Limb (tissue), 2 donors: ENCODE results near the gene KRTAP2-3.
"Not testable (repeated sequence)": the region's sequence is repeated elsewhere in the genome, so short reads cannot be mapped to it uniquely, and the experiment has no call there.

ENCODE experiments used
- DNase-seq, 2 donors: peaks; one replicate each; pipeline ENCODE4 v3.0.0-alpha.2; 2016; ENCODE audit errors: extremely low spot score in 2 of 2

The KRTAP2-3 gene, protein sequence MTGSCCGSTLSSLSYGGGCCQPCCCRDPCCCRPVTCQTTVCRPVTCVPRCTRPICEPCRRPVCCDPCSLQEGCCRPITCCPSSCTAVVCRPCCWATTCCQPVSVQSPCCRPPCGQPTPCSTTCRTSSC

GRCh38 chr17:41060052-41060604 lies at the start of gene KRTAP2-3:
TSS of gene KRTAP2-3 (minus strand) at chr17:41060114. CDS start at chr17:41060050, 64 bp downstream.
- no peak for DNase-seq

DNA sequence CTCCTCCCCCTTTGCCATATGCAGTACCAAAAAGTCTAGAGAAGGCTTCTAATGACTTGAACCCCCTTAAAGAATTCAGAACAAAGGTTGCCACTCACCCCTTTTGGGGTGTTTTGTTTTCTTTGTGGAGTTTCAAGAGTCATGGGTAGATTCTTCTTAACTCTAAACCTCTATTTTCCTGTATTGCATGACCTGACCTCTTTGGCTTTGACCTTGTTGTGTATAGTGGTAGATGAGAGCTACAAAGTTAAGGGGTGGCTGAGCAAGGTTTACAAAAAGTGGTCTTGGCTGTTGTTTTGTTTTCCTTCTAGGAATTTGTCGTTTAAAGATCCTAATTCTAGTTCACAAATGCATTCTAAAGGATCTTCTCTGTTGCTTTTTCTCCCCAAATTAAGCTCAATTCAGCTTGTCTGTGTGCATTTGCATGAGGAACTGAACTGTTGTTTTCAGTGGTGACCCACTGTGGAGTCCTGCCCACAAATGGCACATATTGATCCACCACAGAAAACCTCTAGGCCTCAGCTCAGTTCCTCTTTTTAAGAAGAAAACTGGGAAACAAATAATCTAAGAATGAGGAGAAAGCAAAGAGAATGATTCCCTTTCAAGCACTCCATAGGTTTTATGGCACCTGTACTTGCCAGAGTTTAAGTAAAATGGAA lies 48.9 kb upstream of the KRTAP2-3 start:
- not testable (repeated sequence) for DNase-seq

- DNase-seq: no peak
Observed at GRCh38 chr17:41107941-41108450, 48.1 kb upstream of the KRTAP2-3 start.

- not testable (repeated sequence) for DNase-seq
Observed at GRCh38 chr17:41105347-41105746, 45.4 kb upstream of the KRTAP2-3 start, which contains the start of gene KRTAP4-9. TSS of gene KRTAP4-9 (plus strand) at chr17:41105389. CDS start at chr17:41105389, 0 bp downstream.

GRCh38 chr17:41104386-41105038 lies 44.6 kb upstream of the KRTAP2-3 start:
- DNase-seq: not testable (repeated sequence)

DNA sequence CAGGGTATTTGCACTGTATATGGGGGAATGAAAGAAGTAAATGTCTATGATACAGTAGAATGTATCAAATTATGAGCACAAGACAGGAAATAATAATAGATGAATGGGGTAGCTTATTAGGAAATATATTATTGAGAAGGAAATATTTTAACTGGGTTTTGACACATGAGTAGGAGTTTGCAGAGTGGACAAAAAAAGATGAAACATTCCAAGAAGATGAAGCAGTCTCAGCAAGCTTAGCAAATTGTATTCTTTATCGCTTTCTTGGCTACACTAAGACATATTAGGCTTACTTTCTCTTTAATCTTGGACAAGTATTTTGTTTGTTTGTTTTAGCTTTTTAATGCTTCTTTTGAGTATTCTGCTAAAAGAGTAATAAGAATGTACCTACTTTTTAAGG lies 44.0 kb upstream of the KRTAP2-3 start:
- DNase-seq: no peak

- DNase-seq: no peak
Observed at GRCh38 chr17:41101586-41102259, 41.8 kb upstream of the KRTAP2-3 start, which contains the start of gene KRTAP4-16. TSS of gene KRTAP4-16 (minus strand) at chr17:41102209. CDS start at chr17:41102209, 0 bp downstream.

GRCh38 chr17:41099682-41100480 lies 40.0 kb upstream of the KRTAP2-3 start:
- not testable (repeated sequence) for DNase-seq

- DNase-seq: no peak
Observed at GRCh38 chr17:41098481-41098880, 38.6 kb upstream of the KRTAP2-3 start.

GRCh38 chr17:41098042-41098441 lies 38.1 kb upstream of the KRTAP2-3 start, which contains the start of gene KRTAP4-8:
TSS of gene KRTAP4-8 (minus strand) at chr17:41098142. CDS start at chr17:41098084, 58 bp downstream.
- no peak for DNase-seq

DNA sequence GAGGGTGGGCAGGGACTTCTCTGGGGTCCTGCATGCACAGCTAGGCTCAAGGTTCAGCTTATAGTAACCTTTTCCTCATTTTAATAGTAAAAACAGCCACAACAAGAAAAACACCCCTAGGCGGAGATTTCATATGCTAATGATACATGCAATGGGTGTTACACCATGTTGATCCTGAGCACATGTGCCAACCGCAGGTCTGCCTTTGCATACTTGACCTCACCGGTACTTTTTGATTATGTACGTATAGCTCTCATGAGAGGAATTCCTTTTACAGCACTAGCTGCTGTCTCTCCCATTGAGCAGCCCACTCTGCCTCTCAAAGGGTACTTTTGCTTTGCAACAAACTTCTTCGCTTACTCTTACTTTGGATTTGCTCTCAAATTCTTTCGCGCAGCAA lies 36.1 kb upstream of the KRTAP2-3 start:
- DNase-seq: no peak

DNA sequence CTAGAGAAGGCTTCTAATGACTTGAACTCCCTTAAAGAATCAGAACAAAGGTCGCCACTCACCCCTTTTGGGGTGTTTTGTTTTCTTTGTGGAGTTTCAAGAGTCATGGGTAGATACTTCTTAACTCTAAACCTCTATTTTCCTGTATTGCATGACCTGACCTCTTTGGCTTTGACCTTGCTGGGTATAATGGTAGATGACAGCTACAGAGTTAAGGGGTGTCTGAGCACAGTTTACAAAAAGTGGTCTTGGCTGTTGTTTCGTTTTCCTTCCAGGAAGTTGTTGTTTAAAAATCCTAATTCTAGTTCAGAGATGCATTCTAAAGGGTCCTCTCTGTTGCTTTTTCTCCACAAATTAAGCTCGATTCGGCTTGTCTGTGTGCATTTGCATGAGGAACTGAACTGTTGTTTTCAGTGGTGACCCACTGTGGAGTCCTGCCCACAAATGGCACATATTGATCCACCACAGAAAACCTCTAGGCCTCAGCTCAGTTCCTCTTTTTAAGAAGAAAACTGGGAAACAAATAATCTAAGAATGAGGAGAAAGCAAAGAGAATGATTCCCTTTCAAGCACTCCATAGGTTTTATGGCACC lies 28.9 kb upstream of the KRTAP2-3 start:
- DNase-seq: not testable (repeated sequence)

- DNase-seq: not testable (repeated sequence)
Observed at GRCh38 chr17:41084100-41084856, 24.4 kb upstream of the KRTAP2-3 start, which contains the start of gene KRTAP4-7. TSS of gene KRTAP4-7 (plus strand) at chr17:41084150. CDS start at chr17:41084207, 57 bp downstream.

- DNase-seq: not testable (repeated sequence)
Observed at GRCh38 chr17:41083427-41083826, 23.5 kb upstream of the KRTAP2-3 start.

GRCh38 chr17:41082626-41083025 lies 22.7 kb upstream of the KRTAP2-3 start:
- DNase-seq: no peak

DNA sequence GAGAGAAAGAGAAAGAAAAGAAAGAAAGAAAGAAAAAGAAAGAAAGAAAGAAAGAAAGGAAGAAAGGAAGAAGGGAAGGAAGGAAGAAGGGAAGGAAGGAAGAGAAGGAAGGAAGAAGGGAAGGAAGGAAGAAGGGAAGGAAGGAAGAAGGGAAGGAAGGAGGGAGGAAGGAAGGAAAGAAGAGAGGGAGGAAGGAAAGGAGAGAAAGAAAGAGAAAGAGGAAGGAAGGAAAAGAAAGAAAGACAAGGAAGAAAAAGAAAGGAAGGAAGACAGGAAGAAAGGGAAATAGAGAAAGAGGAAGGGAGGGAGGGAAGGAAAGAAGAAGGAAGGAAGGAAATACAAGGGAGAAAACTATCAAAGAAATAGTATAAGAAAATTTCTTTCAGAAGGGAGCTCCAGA lies 16.9 kb upstream of the KRTAP2-3 start:
- DNase-seq: no peak

DNA sequence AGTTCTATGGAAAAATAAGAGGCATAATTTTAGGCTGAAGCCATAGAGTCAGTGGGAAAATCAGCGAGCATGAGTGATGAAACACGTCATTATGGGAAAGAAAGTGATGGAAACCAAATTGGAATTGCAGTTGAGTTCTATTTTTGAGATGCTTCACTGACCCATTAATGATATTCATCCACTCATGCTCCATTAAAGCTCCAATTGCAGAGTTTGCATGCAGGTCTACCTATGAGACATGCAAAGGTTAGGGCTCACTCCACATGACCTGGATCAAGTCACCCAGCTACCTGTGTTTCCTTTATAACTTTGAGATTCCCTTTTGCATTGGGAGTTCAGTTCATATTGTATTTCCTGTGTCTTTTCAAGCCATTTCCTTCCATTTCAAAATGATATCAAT lies 13.8 kb upstream of the KRTAP2-3 start:
- no peak for DNase-seq

DNA sequence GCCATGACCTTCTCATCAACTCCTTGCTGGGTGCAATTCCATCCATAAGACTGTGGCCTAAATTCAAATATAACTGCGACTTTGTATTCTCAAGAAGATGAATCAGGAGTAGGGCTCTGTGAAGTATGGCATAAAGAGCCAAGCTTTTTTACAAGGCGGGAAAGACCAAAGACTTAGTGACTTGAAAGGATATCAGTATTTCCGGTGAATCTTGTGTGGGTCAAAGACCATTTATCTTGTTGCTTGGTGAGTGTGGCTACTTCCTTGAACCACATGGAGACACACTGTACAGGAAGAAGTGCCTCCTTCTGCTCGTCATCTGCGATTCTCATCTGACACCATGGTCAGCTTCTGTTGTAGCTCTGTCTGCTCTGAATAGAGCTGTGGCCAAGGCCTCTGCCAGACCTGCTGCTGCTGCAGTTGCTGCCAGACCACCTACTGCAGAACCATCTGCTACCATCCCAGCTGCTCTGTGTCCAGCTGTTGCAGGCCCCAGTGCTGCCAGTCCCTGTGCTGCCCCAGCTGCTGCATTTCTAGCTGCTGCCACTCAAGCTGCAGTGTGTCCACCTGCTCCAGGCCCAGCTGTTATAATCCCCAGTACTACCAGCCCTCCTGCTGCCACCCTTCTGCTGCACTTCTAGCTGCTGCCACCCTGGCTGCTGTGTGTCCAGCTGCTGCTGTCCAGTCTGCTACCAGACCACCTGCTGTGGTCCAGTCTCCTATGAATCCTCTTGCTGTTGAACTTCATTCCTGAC lies 11.9 kb upstream of the KRTAP2-3 start:
- peak in 1 of 2 donors; percentile 53 for DNase-seq
